Suppressor macrophage (primary cell): ENCODE measurements around the gene TP53BP1.

Experiments used
- DNase-seq, 4 experiments: peaks; one replicate each; pipeline ENCODE4 v3.0.0-alpha.2; 2020 to 2022

Gene TP53BP1

GRCh38 chr15:43517354-43518196, 24.6 kb upstream of the TP53BP1 start, which contains the start of gene MAP1A:
Gene MAP1A, plus strand, starts transcription at chr15:43517608. Its CDS starts 3,866 bp downstream, at chr15:43521474.
- DNase-seq: peak in 1 of 4 experiments; percentile 44

GRCh38 chr15:43516801-43517353, 23.9 kb upstream of the TP53BP1 start:
- no peak for DNase-seq

- no peak for DNase-seq
Measured at GRCh38 chr15:43516185-43516584, 23.2 kb upstream of the TP53BP1 start.

GRCh38 chr15:43515741-43516140, 22.8 kb upstream of the TP53BP1 start:
- no peak for DNase-seq

- no peak for DNase-seq
Measured at GRCh38 chr15:43514241-43515057, 21.5 kb upstream of the TP53BP1 start.

GRCh38 chr15:43513550-43513949, 20.6 kb upstream of the TP53BP1 start:
- no peak for DNase-seq

- no peak for DNase-seq
Measured at GRCh38 chr15:43511012-43511885, 18.3 kb upstream of the TP53BP1 start.

- DNase-seq: peak; percentile 98 to 99 (median 99)
Measured at GRCh38 chr15:43510200-43511011, 17.4 kb upstream of the TP53BP1 start.

- DNase-seq: no peak
Measured at GRCh38 chr15:43509660-43510199, 16.8 kb upstream of the TP53BP1 start.

GRCh38 chr15:43508991-43509659, 16.2 kb upstream of the TP53BP1 start:
- peak in 3 of 4 experiments; percentile 31 to 54 (median 34) for DNase-seq

- DNase-seq: no peak
Measured at GRCh38 chr15:43508421-43508820, 15.5 kb upstream of the TP53BP1 start.

GRCh38 chr15:43505738-43506137, 12.8 kb upstream of the TP53BP1 start:
- DNase-seq: no peak

- no peak for DNase-seq
Measured at GRCh38 chr15:43499635-43500034, 6.7 kb upstream of the TP53BP1 start.

- no peak for DNase-seq
Measured at GRCh38 chr15:43498990-43499389, 6.0 kb upstream of the TP53BP1 start.

GRCh38 chr15:43493703-43494472, 932 bp upstream of the TP53BP1 start:
- no peak for DNase-seq

- no peak for DNase-seq
Measured at GRCh38 chr15:43492266-43492665, 690 bp downstream of the TP53BP1 start.

- no peak for DNase-seq
Measured at GRCh38 chr15:43489191-43489590, 3.8 kb downstream of the TP53BP1 start.

- no peak for DNase-seq
Measured at GRCh38 chr15:43488790-43489189, 4.2 kb downstream of the TP53BP1 start.

GRCh38 chr15:43487271-43487895, 5.6 kb downstream of the TP53BP1 start:
- no peak for DNase-seq
